ENCODE measurements around the gene BRICD5. TPM values are rescaled to one million over a fixed set of nuclear protein-coding genes. Genes with fewer than 3 reads are reported as not detected.
A peak's percentile ranks its signal among the peaks of the same experiment; 100 is the strongest.

Gene BRICD5
- total RNA-seq, 1 donor: 2.4 TPM

DNA sequence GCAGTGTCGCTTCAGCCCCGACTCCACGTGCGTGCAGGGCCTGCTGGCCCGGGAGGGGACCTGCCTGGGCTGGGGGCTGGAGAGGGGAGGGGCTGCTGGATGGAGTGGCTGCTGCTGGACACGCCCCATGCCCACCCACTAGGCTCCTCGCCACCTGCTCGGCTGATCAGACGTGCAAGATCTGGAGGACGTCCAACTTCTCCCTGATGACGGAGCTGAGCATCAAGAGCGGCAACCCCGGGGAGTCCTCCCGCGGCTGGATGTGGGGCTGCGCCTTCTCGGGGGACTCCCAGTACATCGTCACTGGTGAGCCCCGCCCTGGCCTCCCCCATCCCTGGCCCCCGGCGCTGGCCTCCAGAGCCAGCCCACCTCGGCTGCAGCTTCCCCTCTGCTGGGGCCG, 2.4 kb downstream of the BRICD5 start:
- TF ChIP-seq, protein P1, sequence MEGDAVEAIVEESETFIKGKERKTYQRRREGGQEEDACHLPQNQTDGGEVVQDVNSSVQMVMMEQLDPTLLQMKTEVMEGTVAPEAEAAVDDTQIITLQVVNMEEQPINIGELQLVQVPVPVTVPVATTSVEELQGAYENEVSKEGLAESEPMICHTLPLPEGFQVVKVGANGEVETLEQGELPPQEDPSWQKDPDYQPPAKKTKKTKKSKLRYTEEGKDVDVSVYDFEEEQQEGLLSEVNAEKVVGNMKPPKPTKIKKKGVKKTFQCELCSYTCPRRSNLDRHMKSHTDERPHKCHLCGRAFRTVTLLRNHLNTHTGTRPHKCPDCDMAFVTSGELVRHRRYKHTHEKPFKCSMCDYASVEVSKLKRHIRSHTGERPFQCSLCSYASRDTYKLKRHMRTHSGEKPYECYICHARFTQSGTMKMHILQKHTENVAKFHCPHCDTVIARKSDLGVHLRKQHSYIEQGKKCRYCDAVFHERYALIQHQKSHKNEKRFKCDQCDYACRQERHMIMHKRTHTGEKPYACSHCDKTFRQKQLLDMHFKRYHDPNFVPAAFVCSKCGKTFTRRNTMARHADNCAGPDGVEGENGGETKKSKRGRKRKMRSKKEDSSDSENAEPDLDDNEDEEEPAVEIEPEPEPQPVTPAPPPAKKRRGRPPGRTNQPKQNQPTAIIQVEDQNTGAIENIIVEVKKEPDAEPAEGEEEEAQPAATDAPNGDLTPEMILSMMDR (IDR thresholded peaks at IDR 0.05; ENCODE audit: insufficient read depth, low read length): no peak
- H3K4me3 ChIP-seq (ENCODE audit: low read depth, low read length): no peak overlapping the region
- DNase-seq (ENCODE audit: low read depth): no peak

- no peak overlapping the region for H3K4me3 ChIP-seq (ENCODE audit: low read depth, low read length)
- DNase-seq (ENCODE audit: low read depth): no peak
- TF ChIP-seq, protein P1 (IDR thresholded peaks at IDR 0.05; ENCODE audit: insufficient read depth, low read length): no peak
These were observed 2.8 kb downstream of the BRICD5 start for GRCh38 chr16:2207872-2208271.

DNA sequence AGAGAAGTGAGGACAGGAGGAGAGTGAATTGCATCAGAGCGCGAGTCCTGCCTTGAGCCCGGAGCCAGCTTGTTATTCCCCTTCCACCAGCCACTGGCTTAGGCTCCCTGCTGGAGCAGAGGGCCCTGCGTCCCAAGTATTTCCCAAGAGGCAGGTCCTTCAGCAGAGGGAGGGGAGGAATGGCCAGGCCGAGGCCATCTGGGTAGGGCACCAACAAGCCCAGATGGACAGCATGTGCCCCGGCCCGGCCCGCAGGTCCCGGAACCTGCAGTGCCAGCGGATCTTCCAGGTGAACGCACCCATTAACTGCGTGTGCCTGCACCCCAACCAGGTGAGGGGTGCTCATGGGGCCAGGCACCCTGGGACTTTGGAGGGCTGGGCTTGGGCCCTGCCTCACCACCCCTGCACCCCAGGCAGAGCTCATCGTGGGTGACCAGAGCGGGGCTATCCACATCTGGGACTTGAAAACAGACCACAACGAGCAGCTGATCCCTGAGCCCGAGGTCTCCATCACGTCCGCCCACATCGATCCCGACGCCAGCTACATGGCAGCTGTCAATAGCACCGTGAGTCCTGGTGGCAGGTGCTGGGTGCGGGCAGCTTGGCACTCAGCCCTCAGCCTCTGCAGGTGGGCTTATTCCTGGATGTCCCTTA, 3.8 kb downstream of the BRICD5 start:
- peak overlapping the region; percentile 93 for H3K4me3 ChIP-seq (ENCODE audit: low read depth, low read length)
- TF ChIP-seq, protein P1 (IDR thresholded peaks at IDR 0.05; ENCODE audit: insufficient read depth, low read length): no peak
- no peak for DNase-seq (ENCODE audit: low read depth)

DNA sequence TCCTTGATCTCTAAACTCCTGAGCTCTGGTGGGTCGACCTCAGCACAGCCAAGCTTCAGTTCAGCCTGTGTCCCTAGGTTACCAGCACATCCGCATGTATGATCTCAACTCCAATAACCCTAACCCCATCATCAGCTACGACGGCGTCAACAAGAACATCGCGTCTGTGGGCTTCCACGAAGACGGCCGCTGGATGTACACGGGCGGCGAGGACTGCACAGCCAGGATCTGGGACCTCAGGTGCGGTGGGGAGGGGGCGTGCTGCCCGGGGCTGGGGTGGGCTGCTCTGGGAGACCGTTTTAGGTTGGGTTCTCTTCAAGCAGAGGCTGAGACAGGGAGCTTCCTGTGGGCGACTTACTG, 4.3 kb downstream of the BRICD5 start:
- no peak for DNase-seq (ENCODE audit: low read depth)
- TF ChIP-seq, protein P1 (IDR thresholded peaks at IDR 0.05; ENCODE audit: insufficient read depth, low read length): no peak
- H3K4me3 ChIP-seq (ENCODE audit: low read depth, low read length): peak overlapping the region; percentile 93

- peak overlapping the region; percentile 93 for H3K4me3 ChIP-seq (ENCODE audit: low read depth, low read length)
- TF ChIP-seq, protein P1 (IDR thresholded peaks at IDR 0.05; ENCODE audit: insufficient read depth, low read length): no peak
- DNase-seq (ENCODE audit: low read depth): no peak
These were observed 4.7 kb downstream of the BRICD5 start for GRCh38 chr16:2205967-2206313.

- H3K4me3 ChIP-seq (ENCODE audit: low read depth, low read length): peak within 1 kb of the TSS; percentile 93
- TF ChIP-seq, protein P1 (IDR thresholded peaks at IDR 0.05; ENCODE audit: insufficient read depth, low read length): no peak
- peak; percentile 87 for DNase-seq (ENCODE audit: low read depth)
These were observed 5.3 kb downstream of the BRICD5 start, which contains the start of gene MLST8 for GRCh38 chr16:2205104-2205966. Gene MLST8 (plus strand): TSS chr16:2205454. CDS start chr16:2206086, 632 bp downstream.
